Activated gamma-delta T cell treated with Interleukin-2 at 50 U/mL for 16 hours (primary cell): ENCODE measurements around the gene THY1.
"Not testable (repeated sequence)": the region's sequence is repeated elsewhere in the genome, so short reads cannot be mapped to it uniquely, and the experiment has no call there.

ENCODE experiments used
- DNase-seq: peaks from one replicate; pipeline ENCODE4 v3.0.0-alpha.2; 2020

THY1 gene

GRCh38 chr11:119422809-119423508 is at the start of gene THY1:
Gene THY1, minus strand, starts transcription at chr11:119423172. Its CDS starts 2,267 bp downstream, at chr11:119420905.
- DNase-seq: no peak

DNA sequence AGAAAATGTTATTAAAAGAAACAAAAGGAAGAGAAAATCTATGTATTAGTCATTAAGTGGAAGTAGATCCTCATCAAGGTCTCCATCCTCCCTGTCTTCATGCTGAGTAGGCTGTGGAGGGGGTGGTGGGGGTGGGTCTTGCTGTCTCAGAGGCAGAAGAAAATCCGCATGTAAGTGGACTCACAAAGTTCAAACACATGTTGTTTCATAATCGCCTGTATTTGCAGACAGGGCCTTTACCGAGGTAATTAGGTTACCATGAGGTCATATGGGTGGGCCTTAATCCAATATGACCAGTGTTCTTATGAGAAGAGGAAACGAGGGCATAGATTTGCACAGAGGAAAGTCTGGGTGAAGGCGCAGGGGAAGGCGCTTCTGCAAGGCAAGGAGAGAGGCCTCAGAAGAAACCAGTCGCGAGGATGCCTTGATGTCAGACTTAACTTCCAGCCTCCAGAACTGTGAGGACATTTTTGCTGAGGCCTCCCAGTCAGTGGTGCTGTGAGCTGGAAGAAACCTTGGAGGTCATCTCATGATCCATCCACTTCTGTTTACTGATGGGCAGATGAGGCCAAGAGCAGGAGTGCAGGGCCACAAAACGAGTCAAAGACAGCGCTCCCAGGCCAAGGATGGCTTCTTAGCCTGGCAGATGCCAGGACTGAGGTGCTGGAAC is 49.3 kb upstream of the THY1 start:
- DNase-seq: no peak

DNA sequence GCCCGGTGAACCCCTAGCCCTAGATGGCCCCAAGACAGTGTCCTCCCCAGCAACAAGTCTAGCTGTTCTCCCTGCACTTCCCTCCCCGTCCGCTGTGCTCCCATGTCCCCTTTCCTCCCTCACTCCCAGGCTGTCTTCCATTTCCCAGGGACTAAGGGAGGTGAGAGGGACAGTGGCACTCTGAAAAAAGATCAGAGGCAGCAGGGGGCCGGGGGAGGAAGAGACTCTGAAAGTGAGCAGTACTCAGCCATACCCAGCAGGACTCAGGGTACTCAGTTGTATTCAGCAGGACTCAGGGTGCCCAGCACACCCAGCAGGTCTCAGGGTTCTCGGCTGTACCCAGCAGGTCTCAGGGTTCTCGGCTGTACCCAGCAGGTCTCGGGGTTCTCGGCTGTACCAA is 48.4 kb upstream of the THY1 start:
- DNase-seq: no peak

- no peak for DNase-seq
Measured at GRCh38 chr11:119470317-119471291, 47.6 kb upstream of the THY1 start.

DNA sequence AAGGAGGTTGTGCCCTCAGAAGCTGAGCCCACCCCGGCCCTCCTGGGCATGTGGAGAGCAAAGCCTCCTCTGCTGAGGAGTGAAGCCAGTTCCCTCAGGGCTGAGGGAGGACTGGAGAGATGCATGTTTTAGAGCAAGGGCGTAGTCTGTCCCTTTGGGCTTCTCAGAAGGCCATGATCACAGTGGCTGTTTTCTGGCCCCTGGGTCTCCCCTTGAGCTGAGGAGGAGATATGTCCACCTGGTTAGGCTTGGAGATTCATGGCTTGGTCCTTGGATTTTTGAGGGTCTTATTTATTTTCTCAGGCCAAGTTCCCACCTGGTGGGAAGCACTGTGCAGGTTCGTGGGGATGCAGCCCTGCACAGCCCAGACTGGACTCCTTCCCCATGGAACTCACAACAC is 46.5 kb upstream of the THY1 start:
- no peak for DNase-seq

DNA sequence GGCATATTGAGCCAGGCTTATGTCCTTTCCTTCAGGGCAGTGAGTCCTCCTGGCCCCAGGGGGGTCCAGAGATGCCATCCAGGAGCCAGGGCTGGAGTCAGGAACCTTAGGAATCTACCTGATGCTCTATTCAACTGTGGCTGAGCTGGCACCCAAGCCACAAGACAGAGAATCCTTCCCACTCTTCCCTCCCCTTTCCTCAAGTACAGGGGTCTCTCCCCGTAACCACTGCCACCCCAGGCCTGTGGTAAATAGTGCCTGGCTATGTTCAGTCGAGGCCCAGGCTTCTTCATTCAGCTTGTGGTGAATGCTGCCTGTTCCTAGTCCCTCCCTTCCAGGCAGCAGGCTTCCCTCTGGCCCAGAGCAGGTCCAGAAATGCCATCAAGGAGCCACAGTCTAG is 45.5 kb upstream of the THY1 start:
- no peak for DNase-seq

GRCh38 chr11:119461229-119461963 is 38.4 kb upstream of the THY1 start:
- DNase-seq: no peak

DNA sequence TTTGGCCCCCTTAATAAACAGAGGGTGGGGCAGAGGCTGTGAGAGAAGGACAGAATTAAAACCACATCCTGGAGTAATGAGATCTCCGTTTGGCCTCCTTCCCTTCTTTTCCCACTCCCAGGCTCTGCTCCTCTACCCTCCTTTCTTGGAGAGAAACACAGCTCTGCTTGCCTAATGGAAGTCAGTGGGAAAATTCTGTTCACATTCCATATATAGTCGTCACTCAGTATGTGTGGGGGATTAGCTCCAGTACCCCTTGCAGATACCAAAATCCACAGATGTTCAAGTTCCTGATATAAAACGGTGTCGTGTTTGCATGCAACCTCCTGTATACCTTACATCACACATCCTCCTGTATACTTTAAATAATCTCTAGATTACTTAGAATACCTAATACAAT is 37.6 kb upstream of the THY1 start:
- DNase-seq: no peak

DNA sequence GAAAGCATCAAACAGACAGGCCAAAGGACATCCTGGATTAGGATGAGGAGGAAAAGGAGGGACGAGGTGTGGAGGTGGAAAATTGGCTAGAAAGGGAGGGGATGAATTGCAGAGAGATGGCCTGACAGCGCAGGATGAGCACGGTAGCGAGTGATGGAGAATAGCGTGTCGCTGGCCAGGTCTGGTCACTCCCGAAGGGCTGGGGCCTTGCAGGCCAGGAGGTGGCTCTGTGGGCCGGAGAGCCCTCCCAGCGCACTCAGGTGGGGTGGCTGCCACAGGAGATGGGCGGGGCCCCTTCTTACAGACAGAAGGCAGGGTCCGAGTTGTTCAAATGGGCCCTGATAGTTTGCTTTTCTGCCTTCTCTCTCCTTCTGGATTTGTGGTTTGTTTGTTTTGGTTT is 37.1 kb upstream of the THY1 start:
- DNase-seq: no peak

- DNase-seq: no peak
Measured at GRCh38 chr11:119459293-119459976, 36.5 kb upstream of the THY1 start.

DNA sequence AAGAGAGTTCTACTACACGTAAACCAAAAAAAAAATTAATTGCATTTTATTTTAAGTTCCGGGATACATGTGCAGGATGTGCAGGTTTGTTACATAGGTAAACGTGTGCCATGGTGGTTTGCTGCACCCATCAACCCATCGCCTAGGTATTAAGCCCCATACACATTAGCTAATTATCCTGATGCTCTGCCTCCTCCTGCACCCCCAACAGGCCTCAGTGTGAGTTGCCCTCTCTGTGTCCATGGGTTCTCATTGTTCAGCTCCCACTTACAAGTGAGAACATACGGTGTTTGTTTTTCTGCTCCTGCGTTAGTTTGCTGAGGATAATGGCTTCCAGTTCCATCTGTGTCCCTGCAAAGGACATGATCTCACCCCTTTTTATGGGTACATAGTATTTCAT is 32.7 kb upstream of the THY1 start:
- DNase-seq: not testable (repeated sequence)

GRCh38 chr11:119455241-119455640 is 32.3 kb upstream of the THY1 start:
- not testable (repeated sequence) for DNase-seq

DNA sequence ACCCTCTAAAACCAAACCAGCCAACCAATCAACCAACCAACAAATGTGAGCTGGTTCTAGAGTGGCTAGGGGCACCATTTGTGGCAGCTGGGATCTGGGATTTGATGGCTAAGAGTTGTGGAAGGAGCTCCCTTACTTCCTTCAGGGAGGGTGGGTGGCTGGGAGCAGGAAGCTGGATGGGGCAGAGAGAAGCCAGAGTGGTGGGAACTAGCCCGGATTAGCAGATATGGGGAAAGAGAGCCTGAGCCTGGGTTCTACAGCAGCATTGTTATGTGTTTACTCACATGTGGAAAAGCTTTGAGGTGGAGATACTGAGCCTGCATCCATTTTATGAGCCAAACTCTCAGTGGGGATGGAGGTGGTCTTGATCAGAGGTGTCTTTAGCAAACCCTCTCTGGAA is 30.9 kb upstream of the THY1 start:
- DNase-seq: no peak

GRCh38 chr11:119450590-119451326 is 27.8 kb upstream of the THY1 start:
- no peak for DNase-seq

GRCh38 chr11:119449498-119449897 is 26.5 kb upstream of the THY1 start:
- DNase-seq: no peak

DNA sequence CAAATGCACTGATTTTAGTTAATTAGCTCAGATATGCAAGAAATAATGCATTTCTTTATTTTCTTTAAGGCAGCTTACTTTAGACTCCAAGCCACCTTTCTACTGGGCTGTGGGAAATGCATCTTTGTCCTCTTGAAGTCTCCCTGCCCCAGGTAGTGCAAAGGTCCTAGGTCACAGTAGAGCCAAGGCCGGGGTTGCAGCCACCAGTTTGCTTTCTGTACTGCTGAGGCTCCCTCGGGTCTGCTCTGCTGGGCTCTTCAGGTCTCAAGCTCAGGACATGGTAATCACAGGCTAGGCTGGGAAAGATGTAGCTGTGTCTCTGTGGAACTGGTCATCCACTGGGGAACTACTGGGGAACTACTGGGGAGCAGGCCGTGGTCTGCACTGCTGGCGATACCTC is 25.4 kb upstream of the THY1 start:
- no peak for DNase-seq

GRCh38 chr11:119447664-119448242 is 24.8 kb upstream of the THY1 start:
- no peak for DNase-seq

DNA sequence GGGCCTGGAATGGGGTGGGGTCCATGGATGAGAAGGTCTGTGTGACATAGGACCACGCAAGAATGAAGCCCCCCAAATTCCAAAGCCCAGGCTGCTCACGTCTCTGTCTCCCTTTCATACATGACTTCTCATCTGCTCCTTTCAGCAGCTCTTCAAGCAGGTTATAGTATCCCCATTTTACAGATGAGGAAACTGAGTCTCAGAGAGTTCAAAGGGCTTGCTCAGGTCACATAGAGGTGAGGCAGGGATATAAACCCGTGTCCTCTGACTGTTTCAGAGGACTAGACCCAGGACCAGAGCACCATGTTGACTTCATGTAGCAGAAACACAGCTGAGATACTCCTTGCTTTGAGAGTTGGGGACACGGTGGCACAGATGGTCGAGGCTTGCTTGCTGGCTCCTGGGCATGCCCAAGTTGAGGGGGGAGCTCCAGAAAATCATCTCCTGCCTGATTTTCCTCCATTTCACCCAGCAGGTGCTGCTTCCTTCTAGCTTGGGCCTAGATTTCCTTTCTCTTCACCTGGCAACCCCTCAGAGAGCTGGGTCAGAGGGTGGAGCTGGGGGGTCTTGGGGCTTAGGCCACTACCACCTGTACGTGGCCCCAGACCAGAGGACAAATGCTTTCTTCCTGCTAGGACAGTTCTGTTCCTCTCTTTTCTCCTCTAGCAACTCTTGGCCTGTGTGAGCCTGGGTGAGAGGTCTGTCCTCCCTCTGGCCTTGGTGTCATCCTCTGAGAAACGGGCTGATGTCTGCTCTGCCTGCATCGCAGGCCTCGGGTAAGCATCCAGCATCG is 24.1 kb upstream of the THY1 start:
- no peak for DNase-seq

GRCh38 chr11:119446434-119446833 is 23.5 kb upstream of the THY1 start:
- DNase-seq: no peak

DNA sequence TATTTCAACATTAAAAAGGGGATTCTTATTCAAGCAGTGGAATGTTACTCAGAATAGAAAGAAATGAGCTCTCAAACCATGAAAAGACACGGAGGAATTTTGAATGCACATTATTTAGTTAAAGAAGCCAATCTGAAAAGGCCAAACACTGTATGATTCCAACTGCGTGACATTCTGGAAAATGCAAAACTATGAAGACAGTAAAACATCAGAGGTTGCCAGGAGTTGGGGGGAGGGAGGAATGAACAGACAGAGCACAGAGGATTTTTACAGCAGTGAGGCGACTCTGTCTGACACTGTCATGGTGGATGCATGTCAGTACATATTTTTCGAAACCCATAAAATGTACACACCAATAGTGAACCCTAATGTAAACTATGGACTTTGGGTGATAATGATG is 22.9 kb upstream of the THY1 start:
- DNase-seq: no peak
